HG02840 (cell line): Measurements from ENCODE around the gene ATP6AP1.

Experiments
- ATAC-seq: cut with Tn5 transposase; IDR thresholded peaks from one replicate; pipeline ENCODE4 v1.9.1; 2021; ENCODE audit warnings: mild to moderate bottlenecking, moderate library complexity, moderate number of reproducible peaks; ENCODE audit not compliant: unreplicated experiment, low FRiP score

ATP6AP1 gene

GRCh38 chrX:154485150-154486051, 56.9 kb downstream of the ATP6AP1 start:
- ATAC-seq, result no peak

GRCh38 chrX:154486052-154486395, 57.5 kb downstream of the ATP6AP1 start:
- no peak for ATAC-seq
